DND-41 (cell line): Measurements from ENCODE around the gene NXPH4.

Experiments used
- CTCF ChIP-seq: IDR thresholded peaks from 2 replicates; pipeline ENCODE4 v1.5.1; 2012; ENCODE audit warnings: borderline replicate concordance, low read length, moderate library complexity, mild to moderate bottlenecking; ENCODE audit not compliant: poor library complexity, severe bottlenecking; ENCODE audit errors: extremely low read depth
- EZH2 ChIP-seq: IDR thresholded peaks from 3 replicates; pipeline ENCODE4 v1.6.1; 2012; ENCODE audit warnings: borderline replicate concordance, low read depth, mild to moderate bottlenecking, moderate library complexity, low read length, inconsistent platforms; ENCODE audit not compliant: severe bottlenecking

- no peak for TF ChIP-seq CTCF
- no peak for TF ChIP-seq EZH2
Observed at GRCh38 chr12:57208631-57209282, 7.8 kb upstream of the NXPH4 start.
